NCI-H526 treated with DMSO at 0.1 percent for 48 hours (cell line): ENCODE measurements around the gene LILRB5.
"Not testable (repeated sequence)": the region's sequence is repeated elsewhere in the genome, so short reads cannot be mapped to it uniquely, and the experiment has no call there.

Experiments
- DNase-seq: peaks from one replicate; lab custom pipeline; 2025; lab: John Stamatoyannopoulos, UW

LILRB5 gene

DNA sequence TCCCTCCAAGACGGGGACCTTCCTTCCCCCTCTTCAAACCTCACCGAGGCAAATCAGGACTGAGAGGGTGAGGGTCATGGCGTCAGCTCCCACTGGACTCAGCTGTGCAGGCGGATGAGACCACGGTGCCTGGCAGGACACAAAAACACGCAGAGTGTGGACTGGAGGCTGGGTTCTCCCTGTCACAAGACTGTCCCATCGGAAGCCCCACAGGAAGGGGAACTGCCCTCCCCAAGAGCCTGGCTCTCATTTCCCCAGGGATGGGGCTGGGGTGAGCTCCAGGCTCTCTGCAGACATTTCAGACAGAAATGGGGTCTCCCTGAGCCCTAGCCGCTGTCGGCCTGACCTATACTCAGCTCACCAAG is at the start of gene LILRB5:
Gene LILRB5, minus strand, starts transcription at position 158 of the 365 bp plus-strand sequence. Its CDS starts 80 bp downstream, at position 78.
- DNase-seq, result no peak

DNA sequence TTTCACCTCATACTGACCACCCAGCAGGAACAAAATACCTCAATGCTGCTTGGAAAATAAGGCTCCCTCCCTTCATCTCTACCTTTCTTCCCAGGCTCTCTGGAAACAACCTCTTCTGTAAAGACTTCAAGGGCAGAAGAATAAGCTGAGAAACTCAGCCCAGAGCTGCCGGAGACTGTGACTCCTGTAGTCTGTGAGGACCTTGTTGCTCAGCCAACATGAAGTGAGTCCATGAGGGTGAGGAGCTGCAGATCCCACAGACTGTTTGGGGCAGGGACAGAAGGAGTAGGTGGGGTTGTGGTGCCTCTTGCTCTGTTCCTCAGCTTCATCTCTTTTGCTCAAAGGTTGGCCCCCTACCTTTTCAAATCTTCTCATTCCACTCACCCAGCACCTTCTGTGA is 48.1 kb upstream of the LILRB5 start:
- DNase-seq, result no peak

DNA sequence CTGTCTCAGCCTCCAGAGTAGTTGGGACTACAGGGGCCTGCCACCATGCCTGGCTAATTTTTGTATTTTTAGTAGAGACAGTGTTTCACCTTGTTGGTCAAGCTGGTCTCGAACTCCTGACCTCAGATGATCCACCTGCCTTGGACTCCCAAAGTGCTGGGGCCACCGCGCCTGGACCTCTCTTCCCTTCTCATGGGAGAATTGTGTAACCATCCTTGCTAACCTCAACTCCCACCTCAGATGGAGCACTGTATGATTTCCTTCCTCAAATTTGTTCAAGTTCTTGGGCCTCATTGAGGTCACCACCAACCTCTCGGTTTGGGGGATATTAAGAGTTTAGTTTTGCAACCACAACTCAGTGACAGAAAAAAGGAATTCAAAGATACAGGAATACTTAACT is 45.2 kb upstream of the LILRB5 start:
- DNase-seq, result no peak

DNA sequence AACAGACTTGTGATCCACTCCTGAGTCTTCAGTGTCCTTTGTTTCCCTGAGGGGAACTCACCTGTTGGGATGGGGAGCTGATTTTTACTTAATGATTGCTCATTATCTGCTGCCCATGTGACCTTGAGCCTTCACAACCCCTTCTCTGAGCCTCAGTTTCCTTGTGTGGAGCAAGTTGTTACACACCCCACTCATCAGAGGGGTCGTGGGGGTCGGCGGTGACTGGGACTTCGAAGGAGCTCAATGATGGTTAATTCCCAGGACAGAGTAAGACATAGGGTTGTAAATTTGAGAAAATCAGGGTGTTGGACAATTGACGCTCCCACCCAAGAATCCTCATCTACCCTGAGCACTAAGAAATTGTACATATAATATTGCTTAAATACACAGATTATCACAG is 42.4 kb upstream of the LILRB5 start:
- DNase-seq, result no peak

DNA sequence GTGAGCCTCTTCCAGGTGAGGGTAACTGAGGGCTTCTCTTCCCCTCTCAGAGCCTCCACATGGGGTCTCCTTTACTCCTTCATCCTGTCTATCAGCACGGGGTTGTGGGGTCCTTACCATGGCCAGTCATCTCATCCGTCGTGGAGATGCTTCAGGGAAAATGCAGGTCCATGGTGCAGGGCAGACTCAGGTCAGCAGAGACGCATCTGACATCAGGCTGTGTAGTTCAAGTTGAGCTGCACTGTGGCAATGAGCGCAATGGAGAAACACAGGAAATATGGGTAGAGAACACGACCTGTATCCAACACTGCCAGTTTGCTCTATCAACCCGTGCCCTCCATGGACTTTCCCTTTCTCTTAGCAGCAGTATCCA is 42.0 kb upstream of the LILRB5 start:
- DNase-seq, result no peak

DNA sequence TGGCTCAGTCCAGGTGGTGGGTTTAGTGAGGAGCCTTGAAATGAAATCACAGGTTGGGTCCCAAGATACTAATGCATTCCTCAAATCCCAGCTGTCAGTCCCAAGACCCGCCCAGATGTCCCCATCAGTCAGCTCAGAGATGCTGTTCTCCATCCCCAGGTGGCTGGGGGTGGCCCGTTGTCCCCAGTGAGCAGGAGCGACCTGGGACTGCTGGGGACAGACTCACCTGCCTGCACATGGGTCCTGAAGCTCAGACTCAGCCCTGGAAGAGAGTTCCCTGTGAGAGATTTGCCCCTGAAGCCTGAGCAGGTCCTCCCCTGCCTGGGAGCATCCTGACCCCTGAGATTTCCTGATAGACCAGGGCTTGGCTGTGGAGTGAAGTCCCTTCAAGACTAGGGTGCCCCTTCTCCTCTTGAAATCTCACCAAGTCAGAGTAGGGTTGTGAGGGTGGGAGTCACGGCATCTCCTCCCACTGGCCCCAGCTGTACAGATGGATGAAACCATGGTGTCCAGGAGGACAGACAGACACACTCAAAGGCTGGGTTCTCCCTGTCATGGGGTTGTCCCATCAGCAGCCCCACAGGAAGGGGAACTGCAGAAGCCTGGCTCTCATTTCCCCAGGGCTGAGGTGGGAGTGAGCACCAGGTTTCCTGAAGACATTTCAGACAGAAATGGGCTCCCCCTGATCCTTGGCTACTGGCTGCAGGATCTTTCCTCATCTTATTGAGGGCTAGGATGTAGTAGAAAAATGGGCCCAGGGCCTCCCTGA is 41.5 kb upstream of the LILRB5 start:
- DNase-seq, result no peak

DNA sequence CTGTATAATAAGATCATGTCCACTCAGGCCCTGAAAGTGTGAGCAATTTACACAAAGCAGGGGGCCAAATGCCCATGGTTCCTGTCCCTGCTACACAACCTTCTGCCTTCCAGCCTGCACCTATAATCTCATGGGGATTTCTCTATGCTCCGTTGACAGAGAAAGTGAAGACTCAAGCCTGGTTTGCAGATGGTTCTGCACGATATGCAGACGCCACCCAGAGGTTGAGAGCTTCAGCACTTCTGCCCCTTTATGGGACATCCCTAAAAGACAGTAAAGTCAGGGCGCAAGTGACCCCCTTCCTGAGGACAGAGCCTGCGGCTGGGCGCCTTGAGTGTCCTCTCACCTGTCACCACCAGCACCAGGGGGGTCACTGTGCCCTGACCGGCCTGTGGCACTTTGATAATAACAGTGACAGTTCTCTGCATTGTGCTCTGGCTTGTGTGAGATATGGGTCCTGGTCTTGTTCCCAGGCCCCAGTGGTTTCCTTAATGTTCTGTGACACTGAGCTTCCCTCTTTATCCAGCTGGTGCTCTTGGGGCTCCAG is 40.8 kb upstream of the LILRB5 start:
- no peak for DNase-seq

DNA sequence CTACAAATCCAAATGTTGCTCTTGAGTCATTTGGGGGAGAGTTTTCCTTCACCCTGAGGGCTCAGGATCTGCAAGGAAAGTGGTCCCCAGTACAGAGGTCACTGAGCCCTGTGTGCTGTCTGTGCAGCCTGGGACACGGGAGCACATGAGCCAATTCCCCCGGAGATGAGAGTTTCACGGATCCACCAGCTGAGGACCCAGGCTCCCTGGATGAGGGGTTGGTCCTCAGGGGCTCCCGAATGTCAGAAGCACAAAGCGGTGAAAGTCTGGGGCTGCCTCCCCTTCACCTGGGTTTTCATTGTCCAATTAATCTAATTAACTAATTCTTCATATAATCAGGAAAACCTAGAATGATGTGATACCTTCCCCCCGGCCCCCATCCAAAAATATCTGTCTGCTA is 37.5 kb upstream of the LILRB5 start:
- no peak for DNase-seq

DNA sequence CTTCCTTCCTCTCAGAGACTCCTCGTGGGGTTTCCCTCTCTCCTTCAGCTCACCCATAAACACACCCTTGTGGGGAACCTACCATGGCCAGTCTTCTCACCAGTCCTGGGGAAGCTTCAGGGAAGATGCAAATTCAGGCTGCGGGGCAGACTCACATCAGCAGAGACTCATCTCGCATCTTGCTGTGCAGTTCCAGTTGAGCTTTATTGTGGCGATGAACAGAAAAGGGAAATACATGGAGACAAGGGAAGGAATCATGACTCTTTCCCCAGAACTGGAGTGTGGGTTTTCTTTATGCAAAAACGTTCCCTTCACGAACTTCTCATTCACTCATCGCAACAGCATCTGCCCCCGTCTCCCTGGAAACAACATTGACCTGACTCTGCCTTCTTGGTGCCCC is 32.1 kb upstream of the LILRB5 start:
- not testable (repeated sequence) for DNase-seq

DNA sequence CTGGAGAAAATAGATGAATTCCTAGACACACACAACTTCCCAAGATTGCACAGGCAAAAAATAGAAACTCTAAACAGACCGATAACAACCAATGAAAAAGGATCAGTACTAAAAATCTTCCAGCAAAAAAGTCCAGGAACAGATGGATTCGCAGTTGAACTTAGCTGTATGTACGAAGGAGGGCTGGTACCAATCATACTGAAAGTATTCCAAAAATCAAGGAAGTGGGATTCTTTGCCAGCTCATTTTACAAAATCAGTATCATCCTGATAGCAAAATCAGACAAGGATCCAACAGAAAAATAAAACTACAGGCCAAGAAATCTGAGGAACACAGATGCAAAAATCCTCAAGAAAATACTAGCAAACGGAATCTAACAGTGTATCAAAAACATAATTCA is 30.4 kb upstream of the LILRB5 start:
- no peak for DNase-seq

DNA sequence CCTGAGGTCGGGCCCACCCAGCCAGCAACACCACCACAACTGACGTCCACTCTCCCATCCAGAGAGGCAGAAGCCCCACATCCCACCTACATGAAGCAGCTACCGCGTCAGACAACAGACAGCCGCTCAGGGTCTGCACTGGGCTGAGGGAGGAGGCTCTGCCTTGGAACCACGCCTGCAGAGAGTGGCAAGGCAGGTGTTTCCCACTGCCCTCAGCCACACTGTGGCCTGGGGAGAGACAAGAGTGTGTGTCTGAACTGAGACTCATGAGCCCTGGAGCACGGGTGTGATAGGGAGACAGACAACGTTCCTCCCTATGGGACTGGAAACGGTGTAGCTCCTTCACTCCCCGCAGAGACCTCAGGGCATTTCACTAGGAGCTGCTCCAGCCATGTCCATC is 29.2 kb upstream of the LILRB5 start:
- not testable (repeated sequence) for DNase-seq

DNA sequence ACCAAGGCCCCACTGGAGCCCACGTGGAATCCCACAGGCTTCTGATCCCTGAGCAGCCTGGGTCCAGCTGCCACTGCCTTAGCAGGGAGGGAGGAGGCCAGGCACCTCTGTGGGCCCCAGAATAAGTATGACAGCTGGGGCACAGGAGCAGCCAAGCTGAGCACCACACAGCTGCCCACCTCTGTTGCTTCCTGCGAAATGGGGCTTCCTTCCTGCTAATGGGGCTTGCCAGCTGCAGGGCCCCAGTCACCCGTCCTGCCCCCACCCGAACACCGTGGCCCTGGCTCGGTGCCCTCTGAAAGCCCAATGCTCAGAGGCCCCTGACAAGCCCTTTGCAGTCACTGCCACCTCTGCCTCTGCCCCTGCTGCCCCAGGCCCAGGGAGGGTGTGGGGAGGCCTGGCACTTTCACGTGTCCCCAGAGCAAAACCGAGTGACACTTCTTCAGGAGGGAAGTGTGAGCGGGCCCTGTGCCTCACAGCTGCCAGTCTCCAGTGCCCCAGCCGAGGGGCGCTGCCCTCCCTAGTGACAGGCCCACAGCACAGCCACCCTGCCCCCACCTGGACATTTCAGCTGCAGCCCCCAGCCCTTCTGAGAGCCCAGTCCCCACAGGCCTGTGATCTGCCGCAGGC is 28.5 kb upstream of the LILRB5 start:
- DNase-seq, result not testable (repeated sequence)

DNA sequence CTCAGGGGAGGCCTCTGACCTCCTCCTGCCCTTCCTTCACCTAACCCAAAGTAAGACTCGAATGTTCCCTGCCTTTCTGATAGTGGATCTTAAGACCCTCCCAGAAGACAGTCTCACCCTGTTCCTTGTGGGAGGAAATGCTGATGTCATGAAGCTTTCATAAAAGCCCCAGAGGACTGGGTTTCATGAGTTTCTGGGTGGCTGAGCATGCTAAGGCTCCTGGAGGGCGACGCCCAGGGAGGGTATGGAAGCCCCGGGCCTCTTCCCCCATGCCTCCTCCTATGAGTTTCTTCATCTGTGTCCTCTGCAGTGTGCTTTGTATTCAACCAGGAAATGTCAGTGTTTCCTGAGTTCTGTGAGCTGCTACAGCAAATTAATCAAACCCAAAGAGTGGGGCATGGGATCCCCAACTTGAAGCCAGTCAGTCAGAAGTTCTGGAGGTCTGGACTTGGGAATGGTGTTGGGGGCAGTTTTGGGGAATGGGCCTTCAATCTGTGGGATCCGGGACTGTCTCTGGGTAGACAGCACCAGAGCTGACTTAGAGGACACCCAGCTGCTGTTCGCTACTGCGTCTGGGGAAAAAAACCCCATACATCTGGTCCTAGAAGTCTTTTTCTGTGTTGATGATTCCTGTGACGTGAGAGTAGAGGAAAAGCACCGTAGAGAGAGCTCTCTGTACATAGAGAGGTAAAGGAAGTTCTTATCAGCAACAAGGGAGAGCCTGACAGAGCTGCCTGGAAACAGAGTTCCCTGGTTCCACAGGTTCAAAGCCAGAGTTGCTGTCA is 25.8 kb upstream of the LILRB5 start:
- no peak for DNase-seq

DNA sequence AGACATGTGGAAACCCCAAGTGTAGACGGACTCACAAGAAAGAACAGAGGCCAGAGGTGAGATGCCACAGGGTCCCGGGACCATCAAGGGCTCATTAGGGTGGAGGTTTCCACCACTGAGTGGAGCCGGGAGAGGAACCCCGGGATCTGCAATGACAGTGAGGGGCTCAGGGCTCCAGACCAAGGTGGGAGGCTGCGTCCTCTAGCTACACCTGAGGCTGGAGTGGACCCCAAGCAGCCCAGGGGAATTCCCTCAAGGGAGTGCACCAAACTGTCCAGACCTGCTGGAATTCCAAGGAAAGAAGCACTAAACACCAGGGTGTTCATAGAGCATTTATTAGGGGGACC is 24.6 kb upstream of the LILRB5 start:
- not testable (repeated sequence) for DNase-seq

DNA sequence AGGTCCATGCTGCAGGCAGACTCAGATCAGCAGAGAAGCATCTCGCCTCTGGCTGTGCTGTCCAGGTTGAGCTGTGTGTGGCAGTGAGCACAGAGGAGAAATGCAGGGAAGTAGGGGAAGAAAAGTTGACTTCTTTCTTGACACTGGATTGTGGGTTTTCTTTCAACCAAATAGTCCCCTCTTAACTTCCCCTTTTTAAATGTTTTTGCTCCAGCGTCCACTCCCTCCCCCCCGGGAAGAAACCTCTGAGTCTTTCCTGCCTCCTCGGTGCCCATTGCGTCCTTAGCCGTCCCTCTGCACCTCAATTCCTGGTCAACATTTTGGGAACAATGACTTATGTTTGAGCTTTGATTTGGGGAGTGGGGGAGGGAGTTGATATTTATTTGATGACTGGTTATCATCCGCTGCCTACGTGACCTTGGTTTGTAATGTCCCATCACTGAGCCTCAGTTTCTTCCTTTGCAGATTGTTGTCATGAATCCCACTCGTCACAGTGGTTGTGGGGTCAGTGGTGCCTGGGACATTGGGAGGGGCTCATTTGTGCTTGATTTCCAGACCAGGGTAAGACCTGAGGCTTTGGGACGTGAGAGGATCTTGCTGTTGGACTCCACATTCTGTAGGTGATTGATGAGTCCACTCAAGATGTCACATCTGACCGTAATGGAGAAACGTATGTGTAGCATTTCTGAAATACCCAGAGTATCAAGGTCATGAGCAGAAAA is 24.1 kb upstream of the LILRB5 start, which contains the start of gene LILRB2:
Gene LILRB2, minus strand, starts transcription at position 104 of the 722 bp plus-strand sequence. CDS start 614 bp downstream, outside the sequence.
- DNase-seq, result no peak

DNA sequence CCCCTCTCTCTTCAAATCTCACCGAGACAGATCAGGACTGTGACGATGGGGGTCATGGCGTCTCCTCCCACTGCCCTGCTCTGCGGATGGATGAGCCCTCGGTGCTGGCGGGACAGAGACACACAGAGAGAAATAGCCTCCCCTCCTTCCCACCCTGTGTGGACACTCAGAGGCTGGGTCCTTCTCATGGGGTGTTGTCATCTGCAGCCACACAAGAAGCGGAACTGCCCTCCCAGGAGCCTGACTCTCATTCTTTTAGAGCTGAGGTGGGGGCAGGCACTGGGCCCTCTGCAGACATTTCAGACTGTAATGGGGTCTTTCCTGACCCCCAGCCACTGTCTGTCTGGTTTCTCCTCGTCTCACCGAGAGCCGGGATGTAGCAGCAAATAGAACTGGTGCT is 23.4 kb upstream of the LILRB5 start:
- not testable (repeated sequence) for DNase-seq

DNA sequence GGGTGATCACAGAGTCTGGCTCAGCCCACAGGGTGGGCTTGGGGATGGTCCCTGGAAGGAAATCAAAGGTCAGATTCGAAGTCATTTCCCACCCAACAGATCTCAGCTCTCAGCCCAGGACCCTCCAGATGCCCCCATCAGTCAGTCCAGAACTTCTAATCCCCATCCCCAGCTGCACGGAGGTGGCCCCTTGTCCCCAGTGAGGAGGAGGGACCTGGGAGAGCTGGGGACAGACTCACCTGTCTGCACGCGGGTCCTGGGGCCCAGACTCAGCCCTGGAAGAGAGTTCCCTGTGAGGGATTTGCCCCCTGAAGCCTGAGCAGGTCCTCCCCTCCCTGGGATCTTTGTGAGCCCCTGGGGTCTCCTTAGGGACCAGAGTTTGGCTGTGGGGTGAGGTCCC is 23.0 kb upstream of the LILRB5 start:
- DNase-seq, result not testable (repeated sequence)

DNA sequence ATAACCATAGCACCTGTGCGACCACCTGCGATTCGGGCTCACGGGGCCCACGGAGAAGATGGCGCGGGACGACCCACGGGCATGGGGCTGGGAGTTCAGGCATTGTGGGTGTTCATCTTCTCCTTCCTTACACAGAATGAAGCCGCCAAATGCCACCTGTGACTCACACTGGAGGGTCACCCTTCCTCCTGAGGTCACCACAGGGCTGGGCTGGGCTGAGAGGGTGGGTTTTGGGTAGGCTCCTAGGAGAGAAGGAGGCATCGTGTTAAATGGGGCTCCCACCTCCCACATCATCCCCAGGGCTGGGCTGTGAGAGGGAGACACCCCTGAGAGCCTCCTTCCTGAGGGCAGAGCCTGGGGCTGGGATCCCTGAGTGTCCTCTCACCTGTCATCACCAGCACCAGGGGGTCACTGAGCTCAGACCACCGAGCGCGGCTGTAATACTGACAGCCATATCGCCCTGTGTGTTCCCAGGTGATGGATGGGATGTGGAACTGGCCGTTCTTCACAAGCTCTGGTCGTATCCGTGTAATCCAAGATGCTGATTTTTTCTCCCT is 22.4 kb upstream of the LILRB5 start:
- no peak for DNase-seq

DNA sequence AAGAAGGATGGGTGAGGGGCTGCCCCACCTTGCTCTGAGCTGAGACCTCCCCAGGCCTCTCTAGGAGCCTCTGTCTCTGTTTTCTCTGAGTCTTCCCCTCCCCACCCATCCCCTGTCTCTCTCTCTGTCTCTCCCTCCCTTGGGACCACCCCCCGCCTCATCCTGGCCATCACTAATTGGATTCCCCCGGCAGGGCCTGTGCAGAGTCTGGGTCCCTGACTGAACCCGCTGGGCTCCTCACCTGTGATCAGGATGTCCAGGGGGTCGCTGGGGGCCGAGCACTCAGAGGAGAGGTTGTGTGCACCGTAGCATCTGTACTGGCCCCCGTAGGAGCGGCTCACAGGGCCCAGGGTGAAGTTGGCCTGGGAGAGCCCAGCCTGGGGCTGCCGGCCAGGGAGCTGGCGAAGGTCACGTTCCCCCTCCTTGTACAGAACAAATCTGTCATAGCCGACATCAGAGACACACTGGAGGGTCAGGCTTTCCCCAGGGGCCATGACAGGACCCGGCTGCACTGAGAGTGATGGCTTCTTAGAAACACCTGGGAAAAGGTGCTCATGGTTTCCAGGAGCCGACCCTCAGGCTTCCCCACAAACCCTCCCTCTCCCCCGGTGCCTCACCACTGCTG is 21.6 kb upstream of the LILRB5 start:
- not testable (repeated sequence) for DNase-seq

DNA sequence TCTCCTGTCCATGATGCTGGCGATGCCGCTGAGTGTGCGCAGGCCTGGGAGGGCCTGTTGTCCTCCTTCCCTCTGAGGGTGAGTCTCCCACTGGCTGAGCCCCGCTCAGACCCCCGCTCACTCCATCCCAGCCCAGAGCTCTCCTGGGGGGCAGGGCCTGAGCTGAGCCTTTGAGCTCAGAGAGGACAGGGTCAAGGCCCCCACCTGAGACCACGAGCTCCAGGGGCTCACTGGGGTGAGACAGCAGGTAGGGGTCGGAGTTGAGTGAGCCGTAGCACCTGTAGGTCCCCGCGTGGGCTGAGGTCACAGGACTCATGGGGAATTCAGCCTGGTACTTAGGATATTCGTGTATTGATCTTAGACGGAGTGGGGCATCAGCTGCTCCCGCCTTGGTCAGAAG is 21.0 kb upstream of the LILRB5 start:
- DNase-seq, result not testable (repeated sequence)

DNA sequence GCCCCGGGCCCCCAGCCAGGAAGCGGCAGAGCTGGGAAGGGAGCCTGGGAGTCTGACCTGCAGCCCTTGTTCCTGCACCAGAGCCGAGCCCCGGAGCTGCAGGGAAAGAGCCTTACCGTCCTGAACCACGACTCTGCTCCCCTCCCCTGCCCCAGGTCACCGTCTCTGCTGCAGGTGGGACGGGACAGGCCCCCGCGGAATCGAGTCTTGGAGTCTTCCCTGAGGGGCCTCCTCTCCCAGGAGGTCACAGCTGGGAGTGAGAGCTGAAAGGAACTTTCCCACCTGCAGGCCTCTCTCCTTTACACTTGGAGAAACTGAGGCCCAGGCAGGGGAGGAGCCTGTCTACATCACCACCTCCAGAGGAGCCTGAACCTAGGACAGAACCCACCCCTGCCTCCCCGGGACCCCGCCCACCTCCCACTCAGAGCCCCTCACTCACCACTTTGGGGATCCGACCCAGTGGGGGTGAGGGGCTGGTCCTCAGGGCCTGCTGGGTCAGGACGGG is 20.1 kb upstream of the LILRB5 start:
- DNase-seq, result not testable (repeated sequence)
